Motor neuron (in vitro differentiated cells): ENCODE measurements around the gene OAS1. TPM values are rescaled to one million over a fixed set of nuclear protein-coding genes. Genes with fewer than 3 reads are reported as not detected.

Source experiments
- ATAC-seq, 8 experiments: fragments of 200-7000 bp; cut with Tn5 transposase; replicated peaks in 6 of 8; 2 replicates each; pipeline ENCODE4 v1.8.0; 2021; ENCODE audit warnings: mild to moderate bottlenecking in 8 of 8, moderate library complexity in 8 of 8
- H3K27ac ChIP-seq, 2 donors: fragments of 250-450 bp; sonication (Bioruptor Pico); 2 replicates each; pipeline ENCODE4 v1.9.0; 2021; ENCODE audit warnings: antibody characterized with exemption in 2 of 2, mild to moderate bottlenecking in 2 of 2, moderate library complexity in 1 of 2
- H3K4me1 ChIP-seq, 2 donors: fragments of 250-450 bp; sonication (Bioruptor Pico); replicated peaks in 1 of 2; 2 replicates each; pipeline ENCODE4 v1.6.1; 2021; ENCODE audit warnings: antibody characterized with exemption in 2 of 2, mild to moderate bottlenecking in 2 of 2, moderate library complexity in 1 of 2
- H3K4me3 ChIP-seq, 5 donors: fragments of 250-450 bp; sonication (Bioruptor Pico); 2 replicates each; pipeline ENCODE4 v1.9.0; 2021; ENCODE audit warnings: antibody characterized with exemption in 5 of 5, mild to moderate bottlenecking in 5 of 5, moderate library complexity in 4 of 5
- WGBS, 10 experiments: fragments of 450-650 bp; shearing (Covaris generic); methylation state at CpG; one replicate each; pipeline ENCODE4 v1.0.0; 2022; 5-methylcytosine and 5-hydroxymethylcytosine counted together
- in situ Hi-C, 9 experiments: fragments of 400-800 bp; cut with MboI; loops; one replicate each; pipeline ENCODE4 v1.15.0; 2021; ENCODE audit warnings: low sequenced_read_pairs in 9 of 9, low pct_unique_long_range_greater_than_20kb in 2 of 9; ENCODE audit not compliant: unreplicated experiment in 9 of 9
- total RNA-seq, 8 experiments: library from RNA; unstranded; fragments of 300-600 nt; gene quantifications; 2 replicates each; pipeline versions ENCODE4 v1.2.3 to v1.2.4, GENCODE V29; 2022

OAS1 gene
- total RNA-seq, 8 experiments from 2014 or later: 0.05 to 252 (median 10.6) TPM

DNA sequence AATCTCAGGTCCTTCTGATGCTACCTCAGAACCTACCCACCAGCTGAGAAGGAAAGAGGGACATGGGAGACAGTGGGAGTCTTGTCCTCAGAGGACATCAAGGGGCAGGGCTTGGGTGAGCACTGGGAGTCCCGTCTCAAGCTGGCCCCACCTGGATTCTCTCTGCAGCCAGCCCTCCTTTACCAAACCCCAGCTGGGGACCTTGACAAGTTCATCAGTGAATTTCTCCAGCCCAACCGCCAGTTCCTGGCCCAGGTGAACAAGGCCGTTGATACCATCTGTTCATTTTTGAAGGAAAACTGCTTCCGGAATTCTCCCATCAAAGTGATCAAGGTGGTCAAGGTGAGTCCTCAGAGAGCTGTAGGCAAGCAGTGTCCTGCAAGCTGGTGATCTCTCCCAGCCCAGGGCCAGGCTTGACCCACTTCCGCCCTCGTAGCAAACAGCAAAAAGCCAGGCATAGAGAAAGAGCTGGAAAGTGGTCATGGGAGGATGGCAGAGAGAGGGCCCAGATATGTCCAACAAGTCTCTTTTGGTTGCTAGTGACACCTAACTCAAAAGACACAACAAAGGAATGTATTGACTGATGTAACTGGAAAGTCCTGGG, 57.4 kb downstream of the OAS1 start:
- WGBS, 10 experiments: 86 to 100% (median 98%) methylated on average over 1 to 5 of the region's 6 CpGs; no CpG with 5 or more reads in 4 of the 10 experiments
- in situ Hi-C loops: no loop called here

DNA sequence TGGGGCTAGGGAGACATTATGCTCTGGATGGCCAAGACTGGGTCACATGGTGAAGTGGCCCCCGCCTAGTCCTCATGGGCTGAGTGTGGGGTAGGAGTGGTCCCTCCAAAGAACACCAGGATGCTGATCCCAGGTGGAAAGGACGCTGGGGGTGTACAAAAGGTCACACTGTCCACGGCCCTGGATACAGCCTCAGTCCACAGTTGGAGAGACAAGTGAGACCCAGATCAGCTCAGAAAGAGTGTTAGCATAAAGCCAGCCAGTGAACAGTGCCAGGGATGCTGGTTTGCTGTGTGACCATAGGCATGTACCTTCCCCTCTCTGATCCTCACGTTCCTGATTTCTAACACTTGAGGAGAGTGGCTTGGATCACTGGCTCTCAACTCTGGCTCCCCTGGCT, 58.2 kb downstream of the OAS1 start:
- 40 to 100% (median 84%) methylated on average over 1 to 3 of the region's 4 CpGs; no CpG with 5 or more reads in 2 of the 10 experiments for WGBS, 10 experiments

More for the DNA sequence above, 57.4 kb downstream of the OAS1 start:
- no peaks in the 10 kb centered on the region for H3K4me1 ChIP-seq
- H3K4me3 ChIP-seq: no peak overlapping the region
- no peak overlapping the region for H3K27ac ChIP-seq
- ATAC-seq: no peak

DNA sequence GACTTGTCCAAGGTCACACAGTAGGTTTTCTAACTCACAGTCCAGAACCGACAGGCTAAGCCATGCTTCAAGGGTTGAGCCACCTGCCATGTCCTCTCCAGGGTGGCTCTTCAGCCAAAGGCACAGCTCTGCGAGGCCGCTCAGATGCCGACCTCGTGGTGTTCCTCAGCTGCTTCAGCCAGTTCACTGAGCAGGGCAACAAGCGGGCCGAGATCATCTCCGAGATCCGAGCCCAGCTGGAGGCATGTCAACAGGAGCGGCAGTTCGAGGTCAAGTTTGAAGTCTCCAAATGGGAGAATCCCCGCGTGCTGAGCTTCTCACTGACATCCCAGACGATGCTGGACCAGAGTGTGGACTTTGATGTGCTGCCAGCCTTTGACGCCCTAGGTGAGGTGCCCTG, 58.9 kb downstream of the OAS1 start:
- Histone ChIP-seq H3K27ac (no peak overlapping the region), H3K4me3 (no peak overlapping the region), H3K4me1 (no peaks in the 10 kb centered on the region)
- in situ Hi-C loops: no loop called here
- 67 to 100% (median 80%) methylated on average over 1 to 8 of the region's 15 CpGs; no CpG with 5 or more reads in 2 of the 10 experiments for WGBS, 10 experiments
- no peak for ATAC-seq

More for the DNA sequence above, 58.2 kb downstream of the OAS1 start:
- H3K4me3 ChIP-seq: no peak overlapping the region
- in situ Hi-C loops: no loop called here
- no peak overlapping the region for H3K27ac ChIP-seq
- H3K4me1 ChIP-seq: no peaks in the 10 kb centered on the region
- no peak for ATAC-seq

DNA sequence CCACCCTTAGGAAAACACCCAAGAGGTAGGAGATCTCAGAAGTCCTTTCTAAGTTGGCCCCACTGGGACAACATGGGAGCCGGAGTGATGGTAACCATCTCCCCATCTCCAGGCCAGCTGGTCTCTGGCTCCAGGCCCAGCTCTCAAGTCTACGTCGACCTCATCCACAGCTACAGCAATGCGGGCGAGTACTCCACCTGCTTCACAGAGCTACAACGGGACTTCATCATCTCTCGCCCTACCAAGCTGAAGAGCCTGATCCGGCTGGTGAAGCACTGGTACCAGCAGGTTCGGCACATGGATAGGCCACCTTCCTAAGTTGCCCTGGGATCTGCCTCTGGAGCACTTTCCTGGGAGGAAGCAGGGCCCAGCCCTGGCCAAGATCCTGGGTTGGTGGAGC, 60.5 kb downstream of the OAS1 start:
- in situ Hi-C loops: no loop called here
- WGBS, 10 experiments: 50 to 100% (median 88%) methylated on average over 1 to 8 of the region's 9 CpGs; no CpG with 5 or more reads in 4 of the 10 experiments
- no peak for ATAC-seq
- Histone ChIP-seq H3K4me1 (no peaks in the 10 kb centered on the region), H3K4me3 (no peak overlapping the region), H3K27ac (no peak overlapping the region)

GRCh38 chr12:112967858-112968257, 61.1 kb downstream of the OAS1 start:
- in situ Hi-C loops: no loop called here
- WGBS, 10 experiments: 69 to 100% (median 80%) methylated on average over 1 to 7 of the region's 7 CpGs; no CpG with 5 or more reads in 3 of the 10 experiments
- H3K27ac ChIP-seq: no peak overlapping the region
- ATAC-seq: no peak
- H3K4me1 ChIP-seq: no peaks in the 10 kb centered on the region
- no peak overlapping the region for H3K4me3 ChIP-seq

Other genes starting within 250 kb of the OAS1 start
- under 1 TPM in 7 of 8 experiments, not detected in 1; 0.15 to 1.00 (median 0.54) TPM for gene RPH3A, start 115.2 kb upstream of the OAS1 start, total RNA-seq
- 10 to 100 TPM in 2 of 8 experiments, 1 to 10 TPM in 2, under 1 TPM in 4; 0.05 to 20.9 (median 2.7) TPM for gene OAS3, start 31.5 kb downstream of the OAS1 start, total RNA-seq
- gene OAS2, start 71.6 kb downstream of the OAS1 start, total RNA-seq: 10 to 100 TPM in 2 of 8 experiments, 1 to 10 TPM in 2, under 1 TPM in 3, not detected in 1; 0.14 to 78.4 (median 1.1) TPM
- 10 to 100 TPM in 6 of 8 experiments, 1 to 10 TPM in 1, under 1 TPM in 1; 0.87 to 21.9 (median 16.4) TPM for gene DTX1, start 149.8 kb downstream of the OAS1 start, total RNA-seq
- under 1 TPM in 6 of 8 experiments, not detected in 2; 0.16 to 0.49 (median 0.30) TPM for gene RASAL1, start 228.8 kb downstream of the OAS1 start, total RNA-seq
- 1 to 10 TPM in 1 of 8 experiments, under 1 TPM in 5, not detected in 2; 0.22 to 2.1 (median 0.44) TPM for gene CFAP73, start 242.8 kb downstream of the OAS1 start, total RNA-seq